ENCODE measurements around the gene TMEM198. TPM values are rescaled to one million over a fixed set of nuclear protein-coding genes. Genes with fewer than 3 reads are reported as not detected.

The TMEM198 gene
- polyA plus RNA-seq, 1 donor (not counting 4 experiments of a cell fraction or from before 2014, with no cell fraction given): 0.81 TPM

- H3K4me3 ChIP-seq (ENCODE audit: control insufficient read depth in 2 of 3, extremely low read depth in 1 of 3, insufficient read depth in 2 of 3, low read depth in 1 of 3, low read length in 3 of 3): no peak overlapping the region
- peaks cover 7% of the 10 kb centered on the region for H3K79me2 ChIP-seq (ENCODE audit: control insufficient read depth, insufficient read depth, low read length)
- no peak overlapping the region for H3K9ac ChIP-seq (ENCODE audit: control insufficient read depth, extremely low read depth, insufficient read depth, low read length)
- no peak overlapping the region for H3K27ac ChIP-seq (ENCODE audit: control insufficient read depth, insufficient read depth, low read length)
- no peaks in the 10 kb centered on the region for H3K9me3 ChIP-seq (ENCODE audit: control insufficient read depth, low read depth, low read length)
- peaks cover 16% of the 10 kb centered on the region for H3K27me3 ChIP-seq (ENCODE audit: control insufficient read depth, extremely low read depth, insufficient read depth, low read length)
- DNase-seq (ENCODE audit: low read depth, low spot score) (no peak), FAIRE-seq (no peak)
- peaks cover 9 to 12% of the 10 kb centered on the region in 2 experiments for H3K36me3 ChIP-seq (ENCODE audit: control insufficient read depth in 2 of 2, extremely low read depth in 1 of 2, insufficient read depth in 2 of 2, low read length in 2 of 2)
- dilution Hi-C loops (cut with MboI; ENCODE audit: extremely low pct_ligation_motif_present, low sequenced_read_pairs): no loop called here
- no peaks in the 10 kb centered on the region for H3K9me1 ChIP-seq (ENCODE audit: control insufficient read depth, extremely low read depth, insufficient read depth, low read length)
- H3K4me1 ChIP-seq (ENCODE audit: control insufficient read depth, extremely low read depth, insufficient read depth, low read length): peaks cover 15% of the 10 kb centered on the region
- H2AFZ ChIP-seq (ENCODE audit: control insufficient read depth, low read length): no peak overlapping the region
- no peak overlapping the region for H3K4me2 ChIP-seq (ENCODE audit: control insufficient read depth, extremely low read depth, insufficient read depth, low read depth, low read length)
- H4K20me1 ChIP-seq (ENCODE audit: control insufficient read depth, extremely low read depth, insufficient read depth, low read length): no peaks in the 10 kb centered on the region
- TF ChIP-seq CTCF (optimal IDR thresholded peaks at IDR 0.05 in 1 of 3, IDR thresholded peaks at IDR 0.05 in 1 of 3, conservative IDR thresholded peaks at IDR 0.05 in 1 of 3; ENCODE audit: extremely low read depth in 1 of 3, insufficient read depth in 2 of 3, low read length in 3 of 3): no peak
- TF ChIP-seq EZH2 (IDR thresholded peaks at IDR 0.05; ENCODE audit: low read length): no peak
Measured at GRCh38 chr2:219501849-219502248, 42.0 kb upstream of the TMEM198 start.

GRCh38 chr2:219502618-219503017, 41.2 kb upstream of the TMEM198 start:
- peaks cover 9 to 12% of the 10 kb centered on the region in 2 experiments for H3K36me3 ChIP-seq (ENCODE audit: control insufficient read depth in 2 of 2, extremely low read depth in 1 of 2, insufficient read depth in 2 of 2, low read length in 2 of 2)
- H3K4me2 ChIP-seq (ENCODE audit: control insufficient read depth, extremely low read depth, insufficient read depth, low read depth, low read length): no peak overlapping the region
- FAIRE-seq (no peak), DNase-seq (ENCODE audit: low read depth, low spot score) (no peak)
- peaks cover 15% of the 10 kb centered on the region for H3K4me1 ChIP-seq (ENCODE audit: control insufficient read depth, extremely low read depth, insufficient read depth, low read length)
- H3K9me3 ChIP-seq (ENCODE audit: control insufficient read depth, low read depth, low read length): no peaks in the 10 kb centered on the region
- H3K9ac ChIP-seq (ENCODE audit: control insufficient read depth, extremely low read depth, insufficient read depth, low read length): no peak overlapping the region
- no peak overlapping the region for H3K27ac ChIP-seq (ENCODE audit: control insufficient read depth, insufficient read depth, low read length)
- TF ChIP-seq EZH2 (IDR thresholded peaks at IDR 0.05; ENCODE audit: low read length) (no peak), CTCF (optimal IDR thresholded peaks at IDR 0.05 in 1 of 3, IDR thresholded peaks at IDR 0.05 in 1 of 3, conservative IDR thresholded peaks at IDR 0.05 in 1 of 3; ENCODE audit: extremely low read depth in 1 of 3, insufficient read depth in 2 of 3, low read length in 3 of 3) (no peak)
- no peaks in the 10 kb centered on the region for H3K9me1 ChIP-seq (ENCODE audit: control insufficient read depth, extremely low read depth, insufficient read depth, low read length)
- peaks cover 7% of the 10 kb centered on the region for H3K79me2 ChIP-seq (ENCODE audit: control insufficient read depth, insufficient read depth, low read length)
- H4K20me1 ChIP-seq (ENCODE audit: control insufficient read depth, extremely low read depth, insufficient read depth, low read length): no peaks in the 10 kb centered on the region
- no peak overlapping the region for H2AFZ ChIP-seq (ENCODE audit: control insufficient read depth, low read length)
- dilution Hi-C loops (cut with MboI; ENCODE audit: extremely low pct_ligation_motif_present, low sequenced_read_pairs): no loop called here
- H3K4me3 ChIP-seq (ENCODE audit: control insufficient read depth in 2 of 3, extremely low read depth in 1 of 3, insufficient read depth in 2 of 3, low read depth in 1 of 3, low read length in 3 of 3): no peak overlapping the region
- peaks cover 9% of the 10 kb centered on the region for H3K27me3 ChIP-seq (ENCODE audit: control insufficient read depth, extremely low read depth, insufficient read depth, low read length)

Data from keratinocyte (primary cell).